Tibial nerve (tissue), 4 donors: Measurements from ENCODE around the gene NDUFB6.

Source experiments
- CTCF ChIP-seq, 5 experiments: fragments of 200-600 bp in 3 of 5; fragments of 450-650 bp in 2 of 5; sonication (generic) in 3 of 5; IDR thresholded peaks; one replicate each; pipeline ENCODE4 v1.5.1; 2016 to 2019; ENCODE audit warnings: antibody characterized with exemption in 5 of 5, mild to moderate bottlenecking in 3 of 5, moderate library complexity in 2 of 5
- EP300 ChIP-seq, 2 donors: sonication (generic); formaldehyde crosslinking; IDR thresholded peaks; one replicate each; pipeline ENCODE4 v1.6.1; 2017; ENCODE audit warnings: antibody characterized with exemption in 2 of 2, mild to moderate bottlenecking in 1 of 2

DNA sequence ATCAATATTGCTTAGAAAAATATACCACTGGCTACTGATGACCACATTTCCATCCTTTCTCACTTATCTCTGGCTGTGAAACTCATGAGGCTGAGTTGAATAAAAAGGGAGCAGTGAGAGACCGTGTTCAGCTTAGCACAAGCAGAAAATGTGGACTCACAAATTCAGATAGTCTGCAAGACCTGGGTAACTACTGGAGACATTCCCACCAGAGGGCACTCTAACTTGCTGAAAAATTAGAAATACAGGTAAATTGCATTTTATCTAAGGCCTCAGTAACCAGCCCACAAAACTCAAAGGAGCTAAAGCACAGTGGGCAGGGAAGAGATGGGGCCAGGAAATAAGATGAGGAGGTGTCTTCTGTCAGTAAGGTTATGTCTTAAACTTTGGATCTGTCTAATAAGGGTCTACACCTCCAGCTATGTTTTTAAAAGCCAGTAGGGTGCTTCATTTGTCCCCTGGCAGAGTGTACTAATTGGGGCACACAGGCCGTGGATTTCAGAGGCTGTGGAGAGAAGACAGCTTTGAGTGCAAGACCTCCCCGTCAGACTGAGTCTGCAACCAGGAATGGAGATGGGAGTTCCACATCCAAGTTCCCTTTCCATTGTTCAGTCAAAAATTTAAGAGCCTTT lies 8.7 kb upstream of the NDUFB6 start:
- TF ChIP-seq CTCF (IDR thresholded peaks at IDR 0.05) = peak; percentile 35 to 49 (median 37)
- TF ChIP-seq EP300 (IDR thresholded peaks at IDR 0.05) = no peak
